OCI-LY7 (cell line): ENCODE results near the gene ELAVL3. TPM values are rescaled to one million over a fixed set of nuclear protein-coding genes. Genes with fewer than 3 reads are reported as not detected.
"Not testable (repeated sequence)": the region's sequence is repeated elsewhere in the genome, so short reads cannot be mapped to it uniquely, and the experiment has no call there.

Source experiments
- BruUV-seq: library from RNA; stranded (reverse); fragments of 400-500 nt; replicated peaks from 2 replicates; lab custom pipeline; 2021; lab: Mats Ljungman, UMichigan
- CTCF ChIA-PET: fragments of 300-600 bp; sonication (Branson Sonifier 250); formaldehyde crosslinking; loops from one replicate; lab custom pipeline; 2022; ENCODE audit warnings: antibody characterized with exemption; ENCODE audit not compliant: unreplicated experiment; lab: Charles Lee
- POLR2A ChIA-PET: fragments of 300-600 bp; sonication (Branson Sonifier 250); formaldehyde crosslinking; loops from one replicate; lab custom pipeline; 2022; ENCODE audit warnings: antibody characterized with exemption; lab: Charles Lee
- DNase-seq: peaks from one replicate; pipeline ENCODE4 v3.0.0-alpha.2; 2015; ENCODE audit warnings: low spot score
- H2AFZ ChIP-seq: fragments of 200-600 bp; sonication (generic), shearing (Covaris generic); 2 replicates; pipeline ENCODE4 v1.6.1; 2014; ENCODE audit warnings: mild to moderate bottlenecking, antibody characterized with exemption, low read length, moderate library complexity
- H3K27ac ChIP-seq: fragments of 200-600 bp; sonication (generic); 2 replicates; pipeline ENCODE4 v1.5.1; 2014; ENCODE audit warnings: mixed run types, low read depth, mild to moderate bottlenecking, moderate library complexity, low read length, inconsistent platforms; ENCODE audit not compliant: poor library complexity, severe bottlenecking
- H3K36me3 ChIP-seq: fragments of 200-600 bp; sonication (generic); 2 replicates; pipeline ENCODE4 v1.6.1; 2014; ENCODE audit warnings: mild to moderate bottlenecking, antibody characterized with exemption, low read length, moderate library complexity, mixed read lengths; ENCODE audit not compliant: insufficient read depth
- H3K4me1 ChIP-seq: fragments of 200-600 bp; sonication (generic); 2 replicates; pipeline ENCODE4 v1.5.1; 2014; ENCODE audit warnings: mild to moderate bottlenecking, low read length; ENCODE audit not compliant: insufficient read depth, poor library complexity, severe bottlenecking
- H3K4me2 ChIP-seq: fragments of 200-600 bp; sonication (generic); 2 replicates; pipeline ENCODE4 v1.6.1; 2014; ENCODE audit warnings: mild to moderate bottlenecking, low read length
- H3K4me3 ChIP-seq: fragments of 200-600 bp; sonication (generic); 2 replicates; pipeline ENCODE4 v1.5.1; 2014; ENCODE audit warnings: mild to moderate bottlenecking, low read depth, low read length; ENCODE audit not compliant: poor library complexity, severe bottlenecking
- H3K79me2 ChIP-seq: fragments of 200-600 bp; sonication (generic); 2 replicates; pipeline ENCODE4 v1.6.1; 2016; ENCODE audit warnings: low read depth, mild to moderate bottlenecking, low read length, moderate library complexity, mixed read lengths; ENCODE audit not compliant: insufficient read depth
- H3K9me2 ChIP-seq: fragments of 200-600 bp; sonication (generic); 2 replicates; pipeline ENCODE4 v1.6.1; 2016; ENCODE audit warnings: mild to moderate bottlenecking, low read length, mixed read lengths; ENCODE audit not compliant: insufficient read depth
- H3K9me3 ChIP-seq: fragments of 200-600 bp; sonication (generic); 2 replicates; pipeline ENCODE4 v1.6.1; 2014; ENCODE audit warnings: mild to moderate bottlenecking, mixed run types, low read length, mixed read lengths
- H4K20me1 ChIP-seq: fragments of 200-600 bp; sonication (generic); 2 replicates; pipeline ENCODE4 v1.6.1; 2014; ENCODE audit warnings: mild to moderate bottlenecking, antibody characterized with exemption, low read length, moderate library complexity, mixed read lengths; ENCODE audit not compliant: insufficient read depth
- CTCF ChIP-seq: fragments of 200-600 bp; sonication (generic); conservative IDR thresholded peaks from 2 replicates; pipeline ENCODE4 v1.5.1; 2014; ENCODE audit warnings: mild to moderate bottlenecking, antibody characterized with exemption, low read length, moderate library complexity, mixed read lengths
- EZH2phosphoT487 ChIP-seq: fragments of 200-600 bp; sonication (generic); IDR thresholded peaks from 2 replicates; pipeline ENCODE4 v1.6.1; 2018; ENCODE audit warnings: low read depth, borderline replicate concordance, mild to moderate bottlenecking, mixed run types, antibody characterized with exemption, low read length, moderate library complexity, mixed read lengths
- intact Hi-C: fragments of 100-400 bp; cut with micrococcal nuclease; formaldehyde crosslinking; loops from one replicate; pipeline ENCODE4 v1.10.0; 2022; ENCODE audit not compliant: unreplicated experiment
- total RNA-seq, 2 experiments: library from RNA; depleted of rRNA in 1 of 2; stranded (reverse); fragments of >200 nt in 1 of 2; shearing (Covaris generic) in 1 of 2; gene quantifications; 2 replicates each; pipeline ENCODE4 v1.2.3, GENCODE V29; 2014 to 2022

Gene ELAVL3
- total RNA-seq, 2 experiments from 2014 or later: 0.30 to 0.95 TPM

DNA sequence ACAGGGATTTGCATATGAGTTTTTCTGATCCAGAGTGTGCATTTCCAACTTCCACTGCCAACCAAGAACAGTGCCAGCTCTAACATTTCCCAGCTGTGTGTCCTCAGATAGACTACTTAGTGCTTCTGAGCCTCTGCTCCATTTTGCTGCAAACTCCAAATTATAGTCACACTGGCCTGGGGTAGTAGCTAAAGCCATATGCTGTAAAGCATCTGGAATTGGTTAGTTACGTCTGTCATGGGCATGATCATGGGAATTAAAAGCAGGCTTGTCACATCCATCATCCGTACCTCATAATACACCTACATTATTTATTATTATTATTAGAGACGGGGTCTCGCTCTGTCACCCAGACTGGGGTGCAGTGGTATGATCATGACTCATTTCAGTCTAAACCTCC lies 7.1 kb downstream of the ELAVL3 start:
- Histone ChIP-seq H3K36me3 (no peaks in the 10 kb centered on the region), H2AFZ (no peak overlapping the region), H3K9me2 (no peaks in the 10 kb centered on the region), H3K27ac (no peak overlapping the region), H3K4me2 (no peak overlapping the region), H4K20me1 (no peaks in the 10 kb centered on the region), H3K9me3 (no peaks in the 10 kb centered on the region), H3K4me3 (no peak overlapping the region), H3K79me2 (no peaks in the 10 kb centered on the region), H3K4me1 (no peaks in the 10 kb centered on the region)
- intact Hi-C loops: no loop called here
- DNase-seq: no peak
- ChIA-PET CTCF (no interaction called here), POLR2A (no interaction called here)
- no peak for TF ChIP-seq CTCF
- no peak for TF ChIP-seq EZH2phosphoT487
- no TSS peak for BruUV-seq

DNA sequence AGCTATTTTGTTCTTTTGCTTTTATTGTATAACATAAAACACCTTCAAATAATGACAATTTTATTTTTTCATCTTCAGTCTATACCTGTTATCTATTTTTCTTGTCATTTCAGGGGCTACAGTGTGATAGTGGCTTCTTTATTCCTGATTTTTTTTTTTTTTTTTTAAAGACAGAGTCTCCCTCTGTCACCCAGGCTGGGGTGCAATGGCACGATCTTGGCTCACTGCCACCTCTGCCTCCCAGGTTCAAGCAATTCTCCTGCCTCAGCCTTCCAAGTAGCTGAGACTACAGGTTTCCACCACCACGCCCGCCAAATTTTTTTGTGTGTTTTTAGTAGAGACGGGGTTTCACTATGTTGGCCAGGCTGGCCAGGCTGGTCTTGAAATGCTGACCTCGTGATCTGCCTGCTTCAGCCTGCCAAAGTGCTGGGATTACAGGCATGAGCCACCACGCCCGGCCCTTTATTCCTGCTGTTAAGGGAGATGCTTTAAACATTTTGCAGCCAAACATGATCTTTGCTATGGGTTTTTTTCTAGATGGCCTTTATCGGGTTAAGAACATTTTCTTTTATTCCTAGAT lies 12.5 kb downstream of the ELAVL3 start:
- H3K4me2 ChIP-seq, H3K27ac ChIP-seq, H4K20me1 ChIP-seq, H2AFZ ChIP-seq, intact Hi-C loops, H3K4me3 ChIP-seq, H3K9me3 ChIP-seq, H3K4me1 ChIP-seq, H3K9me2 ChIP-seq, BruUV-seq, CTCF ChIA-PET, H3K79me2 ChIP-seq, H3K36me3 ChIP-seq, DNase-seq: not testable (repeated sequence)
- POLR2A ChIA-PET: interaction anchor here (0.7 kb wide), 1 partner anchor 54 kb away, joined by 4 read pairs; no protein-coding TSS in a partner anchor

DNA sequence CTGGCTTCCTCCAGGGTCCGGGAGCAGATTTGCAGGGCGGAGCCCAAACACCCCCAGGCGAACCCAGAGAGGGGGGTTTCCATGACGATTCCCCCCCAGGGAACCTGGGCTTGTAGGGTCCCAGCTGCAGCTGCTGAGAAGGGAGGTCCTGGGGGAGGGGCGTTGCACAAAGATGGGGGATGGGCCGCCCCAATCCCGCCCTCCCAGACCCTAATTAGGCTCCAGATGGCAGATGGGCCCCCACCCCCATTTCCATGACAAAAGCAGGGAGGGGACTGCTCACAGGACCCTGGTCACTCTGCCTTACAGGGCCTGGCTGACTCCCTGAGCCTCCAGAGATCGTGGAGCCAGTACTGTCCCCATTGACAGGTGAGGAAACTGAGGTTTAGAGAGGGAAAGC lies 15.2 kb downstream of the ELAVL3 start:
- ChIA-PET POLR2A (no interaction called here), CTCF (no interaction called here)
- BruUV-seq: no TSS peak

More for the DNA sequence above, 15.2 kb downstream of the ELAVL3 start:
- H3K4me1 ChIP-seq: no peaks in the 10 kb centered on the region
- H3K36me3 ChIP-seq: no peaks in the 10 kb centered on the region
- intact Hi-C loops: no loop called here
- TF ChIP-seq EZH2phosphoT487: no peak
- TF ChIP-seq CTCF: no peak
- no peak overlapping the region for H3K4me3 ChIP-seq
- no peak overlapping the region for H3K27ac ChIP-seq
- H3K9me2 ChIP-seq: no peaks in the 10 kb centered on the region
- H4K20me1 ChIP-seq: no peaks in the 10 kb centered on the region
- no peaks in the 10 kb centered on the region for H3K79me2 ChIP-seq
- H3K4me2 ChIP-seq: no peak overlapping the region
- H3K9me3 ChIP-seq: no peaks in the 10 kb centered on the region
- no peak overlapping the region for H2AFZ ChIP-seq
- DNase-seq: no peak
